Activated T-cell treated with anti-CD3 and anti-CD28 coated beads, Interleukin-2, amount 50 U/mL, for 24 hours (primary cell): ENCODE results near the gene NUP93.
"Not testable (repeated sequence)": the region's sequence is repeated elsewhere in the genome, so short reads cannot be mapped to it uniquely, and the experiment has no call there.

Experiments used
- DNase-seq: peaks from one replicate; pipeline ENCODE4 v3.0.0-alpha.2; 2020
- H3K27ac Mint-ChIP-seq: 2 replicates; pipeline ENCODE4 v1.8.0; 2020; ENCODE audit warnings: mild to moderate bottlenecking, mixed read lengths
- H3K27me3 Mint-ChIP-seq: 2 replicates; pipeline ENCODE4 v1.8.0; 2020; ENCODE audit warnings: mixed read lengths
- H3K36me3 Mint-ChIP-seq: 2 replicates; pipeline ENCODE4 v1.8.0; 2020; ENCODE audit warnings: low read depth, mixed read lengths
- H3K4me1 Mint-ChIP-seq: 2 replicates; pipeline ENCODE4 v1.8.0; 2020; ENCODE audit warnings: low read depth, mixed read lengths
- H3K4me3 Mint-ChIP-seq: 2 replicates; pipeline ENCODE4 v1.8.0; 2020; ENCODE audit warnings: mild to moderate bottlenecking, moderate library complexity, mixed read lengths
- H3K9me3 Mint-ChIP-seq: 2 replicates; pipeline ENCODE4 v1.8.0; 2020; ENCODE audit warnings: mixed read lengths

NUP93 gene

GRCh38 chr16:56792967-56793366, 63.0 kb downstream of the NUP93 start:
- Mint-ChIP-seq H3K4me3 (no peak overlapping the region), H3K27ac (no peak overlapping the region), H3K4me1 (no peaks in the 10 kb centered on the region), H3K27me3 (no peaks in the 10 kb centered on the region), H3K9me3 (no peaks in the 10 kb centered on the region), H3K36me3 (peaks cover 8% of the 10 kb centered on the region)
- no peak for DNase-seq

- Mint-ChIP-seq H3K9me3 (no peaks in the 10 kb centered on the region), H3K36me3 (peaks cover 14% of the 10 kb centered on the region), H3K4me3 (no peak overlapping the region), H3K27me3 (no peaks in the 10 kb centered on the region), H3K27ac (no peak overlapping the region), H3K4me1 (no peaks in the 10 kb centered on the region)
- DNase-seq: no peak
These were observed 63.6 kb downstream of the NUP93 start for GRCh38 chr16:56793492-56793891.

- H3K4me3 Mint-ChIP-seq: no peak overlapping the region
- H3K27me3 Mint-ChIP-seq: no peaks in the 10 kb centered on the region
- no peaks in the 10 kb centered on the region for H3K9me3 Mint-ChIP-seq
- peaks cover 24% of the 10 kb centered on the region for H3K36me3 Mint-ChIP-seq
- no peak overlapping the region for H3K27ac Mint-ChIP-seq
- no peaks in the 10 kb centered on the region for H3K4me1 Mint-ChIP-seq
- DNase-seq: no peak
These were observed 65.1 kb downstream of the NUP93 start for GRCh38 chr16:56795011-56795410.

- H3K27ac Mint-ChIP-seq, H3K27me3 Mint-ChIP-seq, DNase-seq, H3K9me3 Mint-ChIP-seq, H3K4me1 Mint-ChIP-seq, H3K4me3 Mint-ChIP-seq: not testable (repeated sequence)
- H3K36me3 Mint-ChIP-seq: peaks cover 30% of the 10 kb centered on the region
These were observed 67.1 kb downstream of the NUP93 start for GRCh38 chr16:56797038-56797437.

- DNase-seq: no peak
- peaks cover 35% of the 10 kb centered on the region for H3K36me3 Mint-ChIP-seq
- H3K4me1 Mint-ChIP-seq: no peaks in the 10 kb centered on the region
- H3K27me3 Mint-ChIP-seq: no peaks in the 10 kb centered on the region
- H3K27ac Mint-ChIP-seq: no peak overlapping the region
- no peaks in the 10 kb centered on the region for H3K9me3 Mint-ChIP-seq
- H3K4me3 Mint-ChIP-seq: no peak overlapping the region
These were observed 67.9 kb downstream of the NUP93 start for GRCh38 chr16:56797861-56798260.

GRCh38 chr16:56798955-56799354, 69.0 kb downstream of the NUP93 start:
- peaks cover 41% of the 10 kb centered on the region for H3K36me3 Mint-ChIP-seq

GRCh38 chr16:56800355-56800754, 70.4 kb downstream of the NUP93 start:
- no peaks in the 10 kb centered on the region for H3K9me3 Mint-ChIP-seq
- no peak overlapping the region for H3K27ac Mint-ChIP-seq
- H3K4me3 Mint-ChIP-seq: no peak overlapping the region
- DNase-seq: no peak
- peaks cover 51% of the 10 kb centered on the region for H3K36me3 Mint-ChIP-seq
- H3K27me3 Mint-ChIP-seq: no peaks in the 10 kb centered on the region
- H3K4me1 Mint-ChIP-seq: no peaks in the 10 kb centered on the region

More at GRCh38 chr16:56798955-56799354, 69.0 kb downstream of the NUP93 start:
- no peaks in the 10 kb centered on the region for H3K27me3 Mint-ChIP-seq
- no peaks in the 10 kb centered on the region for H3K4me1 Mint-ChIP-seq
- no peak for DNase-seq
- H3K27ac Mint-ChIP-seq: no peak overlapping the region
- H3K9me3 Mint-ChIP-seq: no peaks in the 10 kb centered on the region
- no peak overlapping the region for H3K4me3 Mint-ChIP-seq

GRCh38 chr16:56801762-56802161, 71.8 kb downstream of the NUP93 start:
- no peaks in the 10 kb centered on the region for H3K4me1 Mint-ChIP-seq
- DNase-seq: no peak
- H3K9me3 Mint-ChIP-seq: no peaks in the 10 kb centered on the region
- no peaks in the 10 kb centered on the region for H3K27me3 Mint-ChIP-seq
- no peak overlapping the region for H3K4me3 Mint-ChIP-seq
- H3K27ac Mint-ChIP-seq: no peak overlapping the region
- H3K36me3 Mint-ChIP-seq: peaks cover 65% of the 10 kb centered on the region

GRCh38 chr16:56807011-56807675, 77.2 kb downstream of the NUP93 start:
- no peaks in the 10 kb centered on the region for H3K9me3 Mint-ChIP-seq
- no peaks in the 10 kb centered on the region for H3K4me1 Mint-ChIP-seq
- no peak for DNase-seq
- H3K36me3 Mint-ChIP-seq: peaks cover 68% of the 10 kb centered on the region
- H3K4me3 Mint-ChIP-seq: no peak overlapping the region
- H3K27me3 Mint-ChIP-seq: no peaks in the 10 kb centered on the region
- H3K27ac Mint-ChIP-seq: no peak overlapping the region

GRCh38 chr16:56807676-56808067, 77.7 kb downstream of the NUP93 start:
- H3K4me3 Mint-ChIP-seq, H3K27me3 Mint-ChIP-seq, H3K4me1 Mint-ChIP-seq, H3K9me3 Mint-ChIP-seq, H3K27ac Mint-ChIP-seq, DNase-seq: not testable (repeated sequence)
- H3K36me3 Mint-ChIP-seq: peaks cover 67% of the 10 kb centered on the region

GRCh38 chr16:56810954-56811353, 81.0 kb downstream of the NUP93 start:
- Mint-ChIP-seq H3K36me3 (peaks cover 60% of the 10 kb centered on the region), H3K27me3 (no peaks in the 10 kb centered on the region), H3K27ac (no peak overlapping the region)

GRCh38 chr16:56811602-56812001, 81.7 kb downstream of the NUP93 start:
- not testable (repeated sequence) for H3K27me3 Mint-ChIP-seq, H3K4me3 Mint-ChIP-seq, DNase-seq, H3K9me3 Mint-ChIP-seq, H3K27ac Mint-ChIP-seq, H3K4me1 Mint-ChIP-seq
- H3K36me3 Mint-ChIP-seq: peaks cover 58% of the 10 kb centered on the region

More at GRCh38 chr16:56810954-56811353, 81.0 kb downstream of the NUP93 start:
- H3K4me1 Mint-ChIP-seq: peaks cover 4% of the 10 kb centered on the region
- no peak overlapping the region for H3K4me3 Mint-ChIP-seq
- no peaks in the 10 kb centered on the region for H3K9me3 Mint-ChIP-seq
- no peak for DNase-seq

GRCh38 chr16:56812884-56813283, 83.0 kb downstream of the NUP93 start:
- H3K4me1 Mint-ChIP-seq: peaks cover 4% of the 10 kb centered on the region
- H3K36me3 Mint-ChIP-seq: peaks cover 52% of the 10 kb centered on the region
- no peaks in the 10 kb centered on the region for H3K9me3 Mint-ChIP-seq
- no peak for DNase-seq
- H3K27me3 Mint-ChIP-seq: no peaks in the 10 kb centered on the region
- no peak overlapping the region for H3K4me3 Mint-ChIP-seq
- H3K27ac Mint-ChIP-seq: no peak overlapping the region

GRCh38 chr16:56814537-56815432, 84.9 kb downstream of the NUP93 start:
- no peak for DNase-seq
- H3K4me1 Mint-ChIP-seq: peaks cover 4% of the 10 kb centered on the region
- H3K4me3 Mint-ChIP-seq: no peak overlapping the region
- H3K27ac Mint-ChIP-seq: no peak overlapping the region
- H3K27me3 Mint-ChIP-seq: no peaks in the 10 kb centered on the region
- H3K9me3 Mint-ChIP-seq: no peaks in the 10 kb centered on the region
- H3K36me3 Mint-ChIP-seq: peaks cover 59% of the 10 kb centered on the region

GRCh38 chr16:56815721-56816120, 85.8 kb downstream of the NUP93 start:
- H3K27me3 Mint-ChIP-seq: no peaks in the 10 kb centered on the region
- DNase-seq: no peak
- no peak overlapping the region for H3K4me3 Mint-ChIP-seq
- peaks cover 58% of the 10 kb centered on the region for H3K36me3 Mint-ChIP-seq
- no peak overlapping the region for H3K27ac Mint-ChIP-seq
- H3K4me1 Mint-ChIP-seq: peaks cover 4% of the 10 kb centered on the region
- no peaks in the 10 kb centered on the region for H3K9me3 Mint-ChIP-seq
